ENCODE data around the gene EFHD2.

- no peak for TF ChIP-seq CTCF (IDR thresholded peaks at IDR 0.05)
- TF ChIP-seq POLR2A (IDR thresholded peaks at IDR 0.05) = no peak
These were observed 31.6 kb downstream of the EFHD2 start for GRCh38 chr1:15441247-15441646.
